AG10803 (cell line): ENCODE data around the gene ZNF638.

Experiments used
- DNase-seq: peaks from one replicate; pipeline ENCODE4 v3.0.0; 2010; ENCODE audit warnings: low read depth
- H3K4me3 ChIP-seq: 2 replicates; pipeline ENCODE4 v1.5.1; 2011; ENCODE audit warnings: mild to moderate bottlenecking, low read length, control low read depth
- CTCF ChIP-seq: conservative IDR thresholded peaks from 2 replicates; pipeline ENCODE4 v1.5.1; 2011; ENCODE audit warnings: mild to moderate bottlenecking, low read length, control low read depth, inconsistent platforms

Gene ZNF638

GRCh38 chr2:71331581-71332434 is at the start of gene ZNF638:
TSS of gene ZNF638 (plus strand) at chr2:71331782. CDS start at chr2:71348955, 17,173 bp downstream.
- DNase-seq: peak; percentile 91
- H3K4me3 ChIP-seq: peak within 1 kb of the TSS; percentile 96
- TF ChIP-seq CTCF: peak; percentile 55

GRCh38 chr2:71281950-71282349 is 49.6 kb upstream of the ZNF638 start:
- no peak overlapping the region for H3K4me3 ChIP-seq
- no peak for DNase-seq
- no peak for TF ChIP-seq CTCF

- peak; percentile 26; the same call in 1 of the 2 replicates for TF ChIP-seq CTCF
- no peak overlapping the region for H3K4me3 ChIP-seq
- no peak for DNase-seq
These were observed 49.1 kb upstream of the ZNF638 start for GRCh38 chr2:71282493-71282892.

- TF ChIP-seq CTCF: no peak
- H3K4me3 ChIP-seq: no peak overlapping the region
- DNase-seq: no peak
These were observed 48.5 kb upstream of the ZNF638 start for GRCh38 chr2:71283131-71283530.

GRCh38 chr2:71285706-71286105 is 45.9 kb upstream of the ZNF638 start:
- no peak for TF ChIP-seq CTCF
- DNase-seq: no peak
- no peak overlapping the region for H3K4me3 ChIP-seq

- peak; percentile 71 for DNase-seq
These were observed 40.2 kb upstream of the ZNF638 start for GRCh38 chr2:71291398-71291797.

More at GRCh38 chr2:71291398-71291797, 40.2 kb upstream of the ZNF638 start:
- TF ChIP-seq CTCF: no peak
- no peak overlapping the region for H3K4me3 ChIP-seq
